ENCODE measurements around the gene ANGPTL7.

Gene ANGPTL7

DNA sequence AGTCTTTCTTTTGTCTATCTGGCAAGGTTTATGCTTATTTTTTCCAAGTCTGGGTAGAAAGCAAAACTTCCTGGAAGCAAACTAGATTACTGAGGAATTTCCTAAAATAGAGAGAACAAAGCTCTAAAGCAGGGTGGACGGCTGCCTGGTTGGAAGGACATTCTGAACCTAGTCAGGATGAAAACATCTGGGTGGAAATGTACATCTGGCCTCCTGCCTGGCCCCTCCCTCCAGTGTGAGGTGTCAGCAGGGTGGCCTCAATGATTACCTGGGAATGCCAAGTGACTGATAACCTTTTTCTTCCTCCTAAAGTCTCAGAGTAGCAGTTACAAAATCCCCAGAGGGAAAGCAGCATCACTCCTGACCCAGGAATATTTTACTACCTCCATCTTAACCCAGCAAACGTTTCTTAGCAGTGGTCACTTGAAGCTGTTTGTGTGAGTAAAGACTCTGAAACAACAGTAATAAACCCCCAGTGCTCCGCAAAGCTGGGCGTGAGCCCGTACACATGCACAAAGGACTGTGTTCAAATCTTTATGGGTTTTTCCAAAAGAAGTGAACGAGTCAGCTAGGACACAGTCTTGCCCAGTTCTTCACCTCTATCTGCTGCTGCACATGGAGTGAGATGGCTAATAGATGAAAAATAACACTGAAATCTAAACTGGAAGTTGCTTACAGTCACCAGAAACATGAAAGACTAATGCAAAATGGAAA, 18.9 kb downstream of the ANGPTL7 start:
- in situ Hi-C loops (cut with MboI; ENCODE audit: low pct_unique_long_range_greater_than_20kb, low sequenced_read_pairs, unreplicated experiment): no loop called here
- no peak for TF ChIP-seq CTCF (IDR thresholded peaks at IDR 0.05; ENCODE audit: extremely low read depth, insufficient read depth, missing control alignments)
- DNase-seq (ENCODE audit: low spot score): no peak

DNA sequence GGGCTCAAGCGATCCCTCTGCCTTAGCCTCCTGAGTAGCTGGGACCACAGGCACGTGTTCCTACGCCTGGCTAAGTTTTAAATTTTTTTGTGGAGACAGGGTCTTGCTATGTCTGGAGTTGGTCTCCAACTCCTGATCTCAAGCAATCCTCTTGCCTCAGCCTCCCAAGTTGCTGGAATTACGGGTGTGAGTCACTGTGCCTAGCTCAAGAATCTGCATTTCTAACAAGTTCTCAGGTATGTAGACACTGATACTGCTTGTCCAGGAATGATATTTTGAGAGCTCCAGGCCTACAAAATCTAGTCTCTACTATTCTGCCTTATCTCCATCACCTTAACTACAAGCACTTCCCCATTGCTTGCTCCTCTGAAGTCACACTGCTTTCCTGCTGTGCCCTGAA, 22.3 kb downstream of the ANGPTL7 start:
- DNase-seq (ENCODE audit: low spot score): no peak
- no peak for TF ChIP-seq CTCF (IDR thresholded peaks at IDR 0.05; ENCODE audit: extremely low read depth, insufficient read depth, missing control alignments)
- in situ Hi-C loops (cut with MboI; ENCODE audit: low pct_unique_long_range_greater_than_20kb, low sequenced_read_pairs, unreplicated experiment): no loop called here

- in situ Hi-C loops (cut with MboI; ENCODE audit: low pct_unique_long_range_greater_than_20kb, low sequenced_read_pairs, unreplicated experiment): no loop called here
- no peak for TF ChIP-seq CTCF (IDR thresholded peaks at IDR 0.05; ENCODE audit: extremely low read depth, insufficient read depth, missing control alignments)
- no peak for DNase-seq (ENCODE audit: low spot score)
Observed at GRCh38 chr1:11211925-11212587, 22.9 kb downstream of the ANGPTL7 start.

DNA sequence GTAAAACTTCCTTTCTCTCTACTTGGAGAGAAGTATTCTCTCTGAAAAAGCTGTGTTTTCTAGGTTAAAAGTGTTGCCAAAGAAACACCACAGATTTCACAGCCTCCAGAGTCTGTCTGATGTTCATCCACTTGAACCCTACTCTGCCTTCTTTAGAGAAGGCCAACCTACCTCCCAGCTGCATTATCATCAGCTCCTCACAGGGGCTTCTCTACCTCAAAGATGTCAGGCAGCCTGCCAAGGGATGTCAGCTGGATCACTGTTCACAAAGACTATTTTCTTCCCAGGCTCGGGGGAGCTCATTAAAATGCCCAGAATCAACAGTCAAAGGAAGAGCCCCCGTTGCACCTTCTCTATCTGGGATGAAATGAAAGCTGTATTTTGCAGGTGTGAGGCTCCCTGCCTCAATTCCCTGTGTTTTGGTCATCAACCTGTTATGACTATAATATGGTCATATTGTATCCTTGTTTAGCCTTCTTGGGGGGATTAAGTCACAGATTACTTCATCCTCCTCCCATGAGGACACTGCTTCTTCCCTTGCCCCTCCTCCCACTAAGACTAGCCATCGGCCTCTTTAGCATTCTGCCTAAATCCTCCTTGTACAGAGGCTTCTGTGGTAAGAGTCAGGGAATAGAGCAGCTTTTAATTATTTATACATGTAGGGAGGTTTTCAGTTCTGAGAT, 25.7 kb downstream of the ANGPTL7 start:
- TF ChIP-seq CTCF (IDR thresholded peaks at IDR 0.05; ENCODE audit: extremely low read depth, insufficient read depth, missing control alignments): no peak
- DNase-seq (ENCODE audit: low spot score): no peak
- in situ Hi-C loops (cut with MboI; ENCODE audit: low pct_unique_long_range_greater_than_20kb, low sequenced_read_pairs, unreplicated experiment): no loop called here

DNA sequence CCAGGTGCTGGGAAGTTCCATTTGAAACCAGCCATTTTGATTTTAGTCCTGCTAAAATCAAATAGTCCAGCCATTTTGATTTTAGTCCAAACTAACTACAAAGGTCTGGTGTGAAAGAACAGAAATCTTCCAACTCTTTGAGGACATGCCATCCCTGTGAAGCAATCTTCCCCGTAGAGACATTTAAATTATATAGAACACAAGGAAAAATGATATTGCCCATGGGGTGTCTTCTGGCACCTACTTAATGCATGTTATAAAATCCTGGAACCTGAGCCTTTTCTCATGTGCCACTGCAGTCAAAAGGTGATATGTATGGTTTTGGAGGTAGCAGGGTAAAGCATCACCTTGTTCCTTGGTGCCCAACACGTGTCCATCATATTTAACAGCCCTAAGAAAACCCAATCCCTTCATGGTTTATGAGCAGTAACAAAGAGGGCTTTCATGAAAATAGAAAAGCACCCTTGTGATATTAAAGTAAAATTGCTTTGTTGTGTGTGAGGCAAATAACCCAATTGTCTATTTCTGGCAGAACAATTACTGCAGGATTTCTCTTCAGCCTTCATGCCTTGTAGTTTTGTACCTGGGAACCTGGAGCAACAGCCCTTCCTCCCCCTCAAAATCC, 26.3 kb downstream of the ANGPTL7 start:
- DNase-seq (ENCODE audit: low spot score): no peak
- in situ Hi-C loops (cut with MboI; ENCODE audit: low pct_unique_long_range_greater_than_20kb, low sequenced_read_pairs, unreplicated experiment): no loop called here
- no peak for TF ChIP-seq CTCF (IDR thresholded peaks at IDR 0.05; ENCODE audit: extremely low read depth, insufficient read depth, missing control alignments)

DNA sequence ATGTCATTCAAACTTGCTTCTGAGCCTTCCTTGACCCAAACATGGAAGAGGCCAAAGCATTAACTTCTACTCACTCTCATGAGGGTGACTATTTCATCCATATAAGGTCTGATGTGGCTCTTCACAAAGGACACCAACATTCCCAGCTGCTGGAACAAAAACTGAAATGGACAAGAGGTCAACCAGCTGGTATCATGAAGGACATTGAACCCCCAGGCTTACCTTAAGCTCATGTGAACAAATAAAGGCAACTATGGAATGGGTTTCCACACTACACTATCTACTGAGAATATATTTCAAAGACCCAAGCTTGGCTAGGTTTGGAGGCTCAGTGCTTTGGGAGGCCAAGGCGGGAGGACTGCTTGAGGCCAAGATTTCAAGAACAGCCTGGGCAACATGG, 26.9 kb downstream of the ANGPTL7 start:
- DNase-seq (ENCODE audit: low spot score): no peak
- no peak for TF ChIP-seq CTCF (IDR thresholded peaks at IDR 0.05; ENCODE audit: extremely low read depth, insufficient read depth, missing control alignments)
- in situ Hi-C loops (cut with MboI; ENCODE audit: low pct_unique_long_range_greater_than_20kb, low sequenced_read_pairs, unreplicated experiment): no loop called here
